Tibial artery (tissue), 4 donors: Measurements from ENCODE around the gene BBOX1.

Experiments used
- DNase-seq, 2 donors: peaks; one replicate each; pipeline ENCODE4 v3.0.0-alpha.2; 2019
- H3K27ac ChIP-seq, 2 donors: fragments of 200-600 bp; sonication (generic) in 1 of 2; 1 replicate in 1 of 2; 2 replicates in 1 of 2; pipeline ENCODE4 v1.5.1; 2018 to 2019; ENCODE audit warnings: mild to moderate bottlenecking in 1 of 2
- H3K27me3 ChIP-seq, 2 donors: fragments of 200-600 bp; sonication (generic) in 1 of 2; one replicate each; pipeline versions ENCODE4 v1.5.1 to v1.6.0; 2016 to 2019
- H3K36me3 ChIP-seq, 3 donors: fragments of 200-600 bp; sonication (generic) in 2 of 3; one replicate each; pipeline ENCODE4 v1.5.1; 2016 to 2019; ENCODE audit warnings: mild to moderate bottlenecking in 2 of 3
- H3K4me1 ChIP-seq, 4 donors: fragments of 200-600 bp; sonication (generic) in 2 of 4; 1 replicate in 3 of 4; 2 replicates in 1 of 4; pipeline ENCODE4 v1.5.1; 2016 to 2019
- H3K4me3 ChIP-seq, 2 donors: fragments of 200-600 bp; sonication (generic) in 1 of 2; 1 replicate in 1 of 2; 2 replicates in 1 of 2; pipeline ENCODE4 v1.5.1; 2018 to 2019; ENCODE audit warnings: mild to moderate bottlenecking in 2 of 2
- H3K9me3 ChIP-seq, 3 donors: fragments of 200-600 bp; sonication (generic) in 1 of 3; one replicate each; pipeline ENCODE4 v1.5.1; 2016 to 2019
- intact Hi-C: fragments of 100-400 bp; cut with DNase I; formaldehyde crosslinking; loops from one replicate; pipeline ENCODE4 v1.15.0; 2023; ENCODE audit warnings: low total_unique reads
- TF ChIP-seq, protein P1 (sequence below), 2 experiments: fragments of 200-600 bp in 1 of 2; fragments of 450-650 bp in 1 of 2; IDR thresholded peaks; one replicate each; pipeline ENCODE4 v1.5.1; 2017 to 2019; ENCODE audit warnings: antibody characterized with exemption in 2 of 2, mild to moderate bottlenecking in 1 of 2, moderate library complexity in 1 of 2

Gene BBOX1

DNA sequence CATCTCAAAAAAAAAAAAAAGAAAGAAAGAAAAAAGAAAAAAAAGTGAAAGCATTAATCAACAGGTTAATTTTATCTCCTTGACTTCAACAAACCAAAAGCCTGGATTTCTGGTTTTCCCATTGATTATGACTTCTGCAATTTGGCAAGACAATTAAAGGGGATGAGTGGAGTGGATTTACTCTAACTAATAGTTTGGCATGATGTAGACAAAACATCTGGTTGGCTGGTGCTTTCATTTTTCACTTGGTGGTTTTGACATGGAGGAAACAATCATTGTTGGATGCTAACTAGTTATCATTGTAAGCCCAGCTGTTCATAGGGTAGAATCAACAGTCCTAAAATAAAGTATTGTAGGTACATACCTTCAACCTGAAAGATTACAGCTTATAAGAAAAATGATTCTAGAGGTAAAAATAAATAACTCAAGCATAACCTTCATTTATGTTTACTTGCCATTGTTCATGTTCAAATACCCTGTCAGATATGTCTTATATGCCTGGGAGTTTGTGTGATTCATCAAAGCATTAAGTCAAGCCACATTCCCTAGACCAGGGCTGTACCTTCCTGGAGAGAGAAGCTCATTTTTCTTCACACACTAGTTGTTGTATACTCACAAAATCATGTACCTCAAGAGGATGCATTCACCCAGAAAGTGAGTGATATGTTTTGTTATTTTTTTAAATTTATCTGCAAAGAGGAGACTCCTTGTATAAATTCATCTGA, 31.6 kb upstream of the BBOX1 start:
- Histone ChIP-seq H3K4me3 (no peak overlapping the region), H3K4me1 (peaks cover 0 to 25% (median 13%) of the 10 kb centered on the region in 4 donors), H3K36me3 (no peaks in the 10 kb centered on the region), H3K27ac (no peak overlapping the region), H3K27me3 (no peaks in the 10 kb centered on the region), H3K9me3 (no peaks in the 10 kb centered on the region)
- TF ChIP-seq, protein P1, sequence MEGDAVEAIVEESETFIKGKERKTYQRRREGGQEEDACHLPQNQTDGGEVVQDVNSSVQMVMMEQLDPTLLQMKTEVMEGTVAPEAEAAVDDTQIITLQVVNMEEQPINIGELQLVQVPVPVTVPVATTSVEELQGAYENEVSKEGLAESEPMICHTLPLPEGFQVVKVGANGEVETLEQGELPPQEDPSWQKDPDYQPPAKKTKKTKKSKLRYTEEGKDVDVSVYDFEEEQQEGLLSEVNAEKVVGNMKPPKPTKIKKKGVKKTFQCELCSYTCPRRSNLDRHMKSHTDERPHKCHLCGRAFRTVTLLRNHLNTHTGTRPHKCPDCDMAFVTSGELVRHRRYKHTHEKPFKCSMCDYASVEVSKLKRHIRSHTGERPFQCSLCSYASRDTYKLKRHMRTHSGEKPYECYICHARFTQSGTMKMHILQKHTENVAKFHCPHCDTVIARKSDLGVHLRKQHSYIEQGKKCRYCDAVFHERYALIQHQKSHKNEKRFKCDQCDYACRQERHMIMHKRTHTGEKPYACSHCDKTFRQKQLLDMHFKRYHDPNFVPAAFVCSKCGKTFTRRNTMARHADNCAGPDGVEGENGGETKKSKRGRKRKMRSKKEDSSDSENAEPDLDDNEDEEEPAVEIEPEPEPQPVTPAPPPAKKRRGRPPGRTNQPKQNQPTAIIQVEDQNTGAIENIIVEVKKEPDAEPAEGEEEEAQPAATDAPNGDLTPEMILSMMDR (IDR thresholded peaks at IDR 0.05): no peak
- intact Hi-C loops: loop anchor here (10.0 kb wide), 1 partner anchor 244 kb away; no protein-coding TSS in a partner anchor
- no peak for DNase-seq

DNA sequence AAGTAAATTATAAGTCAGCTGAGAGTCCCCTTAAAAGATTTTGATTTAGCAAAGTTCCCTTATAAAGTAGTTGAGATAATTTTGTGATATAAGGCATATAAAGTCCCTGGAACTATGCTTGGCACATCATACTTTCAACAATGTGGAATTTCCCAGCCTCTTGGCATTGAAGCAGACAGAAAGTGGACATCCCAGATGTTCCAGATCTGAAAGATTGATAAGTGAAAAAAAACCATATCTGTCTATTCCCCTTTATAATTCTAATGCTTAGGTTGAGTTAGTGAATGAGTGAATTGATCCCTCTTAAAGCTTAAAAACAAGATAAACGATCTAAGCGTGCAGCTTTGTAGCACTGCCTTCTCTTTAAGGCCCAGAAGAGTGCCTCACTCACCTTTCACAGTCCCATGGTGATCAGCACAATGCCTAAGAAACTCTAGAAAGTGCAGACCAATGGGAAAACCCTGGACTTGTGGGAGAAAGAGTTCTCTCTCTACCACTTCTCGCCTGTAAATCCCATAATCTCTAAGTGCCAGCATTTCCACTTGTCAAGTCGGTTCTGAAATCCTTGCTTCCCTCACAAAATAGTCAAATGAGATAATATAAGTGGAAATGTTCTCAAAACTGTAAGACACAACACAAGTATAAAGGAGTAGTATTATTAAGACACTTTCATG, 28.9 kb upstream of the BBOX1 start:
- peak overlapping the region; percentile 50 to 54 for H3K27ac ChIP-seq
- H3K9me3 ChIP-seq: no peaks in the 10 kb centered on the region
- DNase-seq: no peak
- no peaks in the 10 kb centered on the region for H3K27me3 ChIP-seq
- intact Hi-C loops: no loop called here
- TF ChIP-seq, protein P1 (IDR thresholded peaks at IDR 0.05): no peak
- H3K4me1 ChIP-seq: peaks cover 0 to 30% (median 14%) of the 10 kb centered on the region in 4 donors
- H3K36me3 ChIP-seq: no peaks in the 10 kb centered on the region
- H3K4me3 ChIP-seq: no peak overlapping the region

DNA sequence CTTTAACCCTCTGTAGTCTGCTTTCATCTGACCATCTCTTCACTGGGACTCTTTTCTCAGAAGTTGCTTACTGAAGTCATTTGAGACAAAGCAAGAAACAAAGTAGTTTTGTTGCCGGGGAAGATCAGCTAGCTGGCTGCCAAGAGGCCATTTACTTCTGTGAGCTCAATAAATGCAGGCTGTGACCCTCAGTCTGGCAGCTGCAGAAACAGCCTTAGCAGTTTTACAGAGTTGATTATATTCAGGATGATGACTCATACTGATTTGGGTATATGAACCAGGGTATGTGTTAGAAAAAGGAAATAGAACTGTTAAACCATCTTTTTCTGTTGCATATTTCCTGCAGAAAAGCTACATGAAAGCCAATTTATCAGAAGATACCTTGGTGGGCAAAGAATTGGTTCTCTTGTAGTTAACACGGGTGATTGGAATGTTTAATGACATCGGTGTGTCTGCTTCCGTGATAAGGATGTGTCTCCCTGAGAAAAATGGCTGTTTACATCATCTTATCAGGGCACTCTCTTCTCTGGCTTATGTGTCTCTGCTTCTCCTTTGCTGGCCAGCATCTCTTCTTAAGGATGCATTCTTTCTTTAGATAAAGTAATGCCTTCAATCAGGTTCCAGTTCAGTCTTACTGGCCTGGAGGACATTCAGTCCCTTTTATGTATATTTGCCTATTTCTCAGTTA, 28.2 kb upstream of the BBOX1 start:
- Histone ChIP-seq H3K4me3 (no peak overlapping the region), H3K27ac (peak overlapping the region; percentile 50 to 54), H3K36me3 (no peaks in the 10 kb centered on the region), H3K27me3 (no peaks in the 10 kb centered on the region), H3K9me3 (no peaks in the 10 kb centered on the region), H3K4me1 (peaks cover 0 to 30% (median 14%) of the 10 kb centered on the region in 4 donors)
- intact Hi-C loops: no loop called here
- TF ChIP-seq, protein P1 (IDR thresholded peaks at IDR 0.05): no peak
- no peak for DNase-seq

DNA sequence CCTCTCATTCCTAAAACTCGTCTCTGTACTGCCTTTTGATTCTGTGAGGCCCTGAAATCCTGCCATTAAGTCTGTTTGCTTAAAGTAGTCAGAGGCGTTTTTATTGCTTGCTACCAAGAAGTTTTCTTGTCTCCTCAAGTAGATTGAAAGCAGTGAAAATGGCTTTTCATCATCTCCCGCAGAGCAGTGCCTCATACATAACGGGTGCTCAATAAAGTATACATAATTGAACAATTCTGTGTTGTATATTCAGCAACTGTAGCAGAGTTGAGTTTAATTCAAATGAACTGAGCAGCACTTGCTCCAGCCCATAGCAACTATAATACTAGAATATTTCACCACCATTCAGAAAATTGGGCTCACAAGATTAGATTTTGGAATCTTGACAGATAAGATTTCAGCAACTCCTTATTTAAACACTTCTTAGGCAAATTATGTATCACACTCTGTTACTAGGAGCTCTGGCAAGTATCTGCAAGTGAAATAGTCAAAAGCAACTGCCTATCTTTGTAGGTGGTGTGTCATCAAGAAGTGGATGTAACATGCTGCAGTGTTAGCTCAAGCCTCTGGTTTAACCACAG, 26.7 kb upstream of the BBOX1 start:
- TF ChIP-seq, protein P1 (IDR thresholded peaks at IDR 0.05): no peak
- Histone ChIP-seq H3K4me1 (peaks cover 0 to 33% (median 15%) of the 10 kb centered on the region in 4 donors), H3K36me3 (no peaks in the 10 kb centered on the region), H3K27me3 (no peaks in the 10 kb centered on the region), H3K27ac (peak overlapping the region; percentile 50 to 54), H3K9me3 (no peaks in the 10 kb centered on the region), H3K4me3 (no peak overlapping the region)
- DNase-seq: no peak
- intact Hi-C loops: no loop called here

DNA sequence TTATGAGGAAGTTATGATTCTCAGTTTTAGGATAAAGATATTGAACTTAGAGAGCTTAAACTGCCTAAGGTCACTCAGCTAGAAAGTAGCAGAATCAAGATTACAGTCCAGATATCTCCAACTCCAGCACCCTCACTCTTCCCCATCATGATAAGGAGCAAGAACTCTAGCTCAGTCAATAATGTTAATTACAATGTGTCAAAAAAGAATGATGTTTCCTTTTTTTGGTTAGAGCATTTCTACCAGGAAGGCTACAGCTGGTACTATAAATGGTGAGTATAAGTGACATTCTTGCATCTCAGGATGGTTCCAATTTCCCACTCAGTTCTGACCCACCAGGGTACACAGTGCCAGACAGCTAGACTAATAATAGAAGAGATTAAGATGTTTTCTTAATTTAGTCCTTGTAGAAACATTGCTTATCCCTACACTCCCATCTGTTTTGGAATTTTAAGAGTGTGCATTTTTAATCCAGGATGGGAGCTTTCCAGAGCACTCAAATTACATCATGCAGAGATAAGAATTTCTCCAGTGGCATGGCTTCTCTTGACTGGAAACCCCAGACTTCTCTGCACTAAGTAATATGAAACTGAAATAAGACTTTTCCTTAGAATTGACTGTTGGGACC, 21.6 kb upstream of the BBOX1 start:
- Histone ChIP-seq H3K27ac (peak overlapping the region in 1 of 2 donors; percentile 13), H3K4me1 (peaks cover 0 to 28% (median 5%) of the 10 kb centered on the region in 4 donors), H3K4me3 (no peak overlapping the region), H3K27me3 (no peaks in the 10 kb centered on the region), H3K36me3 (no peaks in the 10 kb centered on the region), H3K9me3 (no peaks in the 10 kb centered on the region)
- TF ChIP-seq, protein P1 (IDR thresholded peaks at IDR 0.05): no peak
- no peak for DNase-seq
- intact Hi-C loops: no loop called here
